Neural progenitor cell (in vitro differentiated cells): ENCODE measurements around the gene MYO1B. TPM values are rescaled to one million over a fixed set of nuclear protein-coding genes. Genes with fewer than 3 reads are reported as not detected.

Experiments used
- DNase-seq: peaks from one replicate; pipeline ENCODE4 v3.0.0-alpha.2; 2016; ENCODE audit warnings: low spot score
- H2AFZ ChIP-seq: fragments of 200-600 bp; sonication (generic); replicated peaks from 2 replicates; pipeline ENCODE4 v1.6.1; 2016; ENCODE audit warnings: antibody characterized with exemption
- H3F3A ChIP-seq: fragments of 200-600 bp; sonication (generic); 2 replicates; pipeline ENCODE4 v1.6.1; 2016; ENCODE audit warnings: antibody characterized with exemption, low read depth
- H3K27ac ChIP-seq: fragments of 200-600 bp; sonication (generic); 2 replicates; pipeline ENCODE4 v1.5.1; 2016; ENCODE audit warnings: mild to moderate bottlenecking
- H3K27me3 ChIP-seq: fragments of 200-600 bp; sonication (generic); 2 replicates; pipeline ENCODE4 v1.6.1; 2016; ENCODE audit warnings: mild to moderate bottlenecking, moderate library complexity
- H3K36me3 ChIP-seq: fragments of 200-600 bp; sonication (generic); 2 replicates; pipeline ENCODE4 v1.5.1; 2016
- H3K4me1 ChIP-seq: fragments of 200-600 bp; sonication (generic); 2 replicates; pipeline ENCODE4 v1.6.1; 2016; ENCODE audit warnings: mixed run types
- H3K4me2 ChIP-seq: fragments of 200-600 bp; sonication (generic); 2 replicates; pipeline ENCODE4 v1.6.1; 2016
- H3K4me3 ChIP-seq: fragments of 200-600 bp; sonication (generic); 2 replicates; pipeline ENCODE4 v1.5.1; 2016
- H3K79me2 ChIP-seq: fragments of 200-600 bp; sonication (generic); 2 replicates; pipeline ENCODE4 v1.6.1; 2016; ENCODE audit warnings: low read depth
- H3K9ac ChIP-seq: fragments of 200-600 bp; sonication (generic); 2 replicates; pipeline ENCODE4 v1.6.1; 2016
- H3K9me3 ChIP-seq: fragments of 200-600 bp; sonication (generic); 2 replicates; pipeline ENCODE4 v1.5.1; 2016; ENCODE audit warnings: low read depth
- H4K20me1 ChIP-seq: fragments of 200-600 bp; sonication (generic); 2 replicates; pipeline ENCODE4 v1.6.1; 2016; ENCODE audit warnings: low read depth
- H3K27ac Mint-ChIP-seq: 3 replicates; pipeline ENCODE4 v1.8.0; 2021; ENCODE audit warnings: mixed read lengths
- H3K27me3 Mint-ChIP-seq: 2 replicates; pipeline ENCODE4 v1.8.0; 2022; ENCODE audit warnings: low read depth, mild to moderate bottlenecking, inconsistent platforms, moderate library complexity, mixed read lengths; ENCODE audit not compliant: insufficient read depth
- H3K36me3 Mint-ChIP-seq: 3 replicates; pipeline ENCODE4 v1.8.0; 2021; ENCODE audit warnings: mixed read lengths
- H3K4me1 Mint-ChIP-seq: 3 replicates; pipeline ENCODE4 v1.8.0; 2021; ENCODE audit warnings: mixed read lengths
- H3K4me3 Mint-ChIP-seq: 3 replicates; pipeline ENCODE4 v1.8.0; 2021; ENCODE audit warnings: mild to moderate bottlenecking, moderate library complexity, mixed read lengths
- H3K9me3 Mint-ChIP-seq: 3 replicates; pipeline ENCODE4 v1.8.0; 2020; ENCODE audit warnings: mixed read lengths
- EZH2 ChIP-seq: fragments of 200-600 bp; sonication (generic); IDR thresholded peaks from 2 replicates; pipeline ENCODE4 v1.6.1; 2017; ENCODE audit warnings: antibody characterized with exemption, mild to moderate bottlenecking, moderate library complexity
- EZH2phosphoT487 ChIP-seq: fragments of 200-600 bp; sonication (generic); IDR thresholded peaks from 2 replicates; pipeline ENCODE4 v1.6.1; 2017; ENCODE audit warnings: antibody characterized with exemption
- total RNA-seq: library from RNA; depleted of rRNA; stranded (reverse); fragments of >200 nt; gene quantifications from 2 replicates; pipeline ENCODE4 v1.2.3, GENCODE V29; 2015; ENCODE audit warnings: low replicate concordance
- TF ChIP-seq, protein P1 (sequence below): fragments of 200-600 bp; sonication (generic); IDR thresholded peaks from 2 replicates; pipeline ENCODE4 v1.5.1; 2017; ENCODE audit warnings: antibody characterized with exemption, mild to moderate bottlenecking

The MYO1B gene
- total RNA-seq, 1 donor from 2014 or later: 88.0 TPM

GRCh38 chr2:191268596-191268995 is 23.4 kb downstream of the MYO1B start:
- H3K9me3 Mint-ChIP-seq: peaks cover 15% of the 10 kb centered on the region
- Histone ChIP-seq H3F3A (peaks cover 15% of the 10 kb centered on the region), H3K9ac (no peak overlapping the region), H3K4me2 (no peak overlapping the region), H3K9me3 (no peaks in the 10 kb centered on the region), H2AFZ (no peak overlapping the region), H4K20me1 (peaks cover 16% of the 10 kb centered on the region), H3K27ac (no peak overlapping the region), H3K79me2 (peaks cover 100% of the 10 kb centered on the region), H3K4me1 (peaks cover 33% of the 10 kb centered on the region), H3K27me3 (no peaks in the 10 kb centered on the region), H3K4me3 (no peak overlapping the region), H3K36me3 (no peaks in the 10 kb centered on the region)
- H3K4me1 Mint-ChIP-seq: peaks cover 41% of the 10 kb centered on the region
- peaks cover 29% of the 10 kb centered on the region for H3K36me3 Mint-ChIP-seq
- no peaks in the 10 kb centered on the region for H3K27me3 Mint-ChIP-seq
- H3K4me3 Mint-ChIP-seq: no peak overlapping the region
- H3K27ac Mint-ChIP-seq: no peak overlapping the region
- no peak for DNase-seq
- TF ChIP-seq EZH2phosphoT487: no peak
- TF ChIP-seq, protein P1, sequence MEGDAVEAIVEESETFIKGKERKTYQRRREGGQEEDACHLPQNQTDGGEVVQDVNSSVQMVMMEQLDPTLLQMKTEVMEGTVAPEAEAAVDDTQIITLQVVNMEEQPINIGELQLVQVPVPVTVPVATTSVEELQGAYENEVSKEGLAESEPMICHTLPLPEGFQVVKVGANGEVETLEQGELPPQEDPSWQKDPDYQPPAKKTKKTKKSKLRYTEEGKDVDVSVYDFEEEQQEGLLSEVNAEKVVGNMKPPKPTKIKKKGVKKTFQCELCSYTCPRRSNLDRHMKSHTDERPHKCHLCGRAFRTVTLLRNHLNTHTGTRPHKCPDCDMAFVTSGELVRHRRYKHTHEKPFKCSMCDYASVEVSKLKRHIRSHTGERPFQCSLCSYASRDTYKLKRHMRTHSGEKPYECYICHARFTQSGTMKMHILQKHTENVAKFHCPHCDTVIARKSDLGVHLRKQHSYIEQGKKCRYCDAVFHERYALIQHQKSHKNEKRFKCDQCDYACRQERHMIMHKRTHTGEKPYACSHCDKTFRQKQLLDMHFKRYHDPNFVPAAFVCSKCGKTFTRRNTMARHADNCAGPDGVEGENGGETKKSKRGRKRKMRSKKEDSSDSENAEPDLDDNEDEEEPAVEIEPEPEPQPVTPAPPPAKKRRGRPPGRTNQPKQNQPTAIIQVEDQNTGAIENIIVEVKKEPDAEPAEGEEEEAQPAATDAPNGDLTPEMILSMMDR: no peak

DNA sequence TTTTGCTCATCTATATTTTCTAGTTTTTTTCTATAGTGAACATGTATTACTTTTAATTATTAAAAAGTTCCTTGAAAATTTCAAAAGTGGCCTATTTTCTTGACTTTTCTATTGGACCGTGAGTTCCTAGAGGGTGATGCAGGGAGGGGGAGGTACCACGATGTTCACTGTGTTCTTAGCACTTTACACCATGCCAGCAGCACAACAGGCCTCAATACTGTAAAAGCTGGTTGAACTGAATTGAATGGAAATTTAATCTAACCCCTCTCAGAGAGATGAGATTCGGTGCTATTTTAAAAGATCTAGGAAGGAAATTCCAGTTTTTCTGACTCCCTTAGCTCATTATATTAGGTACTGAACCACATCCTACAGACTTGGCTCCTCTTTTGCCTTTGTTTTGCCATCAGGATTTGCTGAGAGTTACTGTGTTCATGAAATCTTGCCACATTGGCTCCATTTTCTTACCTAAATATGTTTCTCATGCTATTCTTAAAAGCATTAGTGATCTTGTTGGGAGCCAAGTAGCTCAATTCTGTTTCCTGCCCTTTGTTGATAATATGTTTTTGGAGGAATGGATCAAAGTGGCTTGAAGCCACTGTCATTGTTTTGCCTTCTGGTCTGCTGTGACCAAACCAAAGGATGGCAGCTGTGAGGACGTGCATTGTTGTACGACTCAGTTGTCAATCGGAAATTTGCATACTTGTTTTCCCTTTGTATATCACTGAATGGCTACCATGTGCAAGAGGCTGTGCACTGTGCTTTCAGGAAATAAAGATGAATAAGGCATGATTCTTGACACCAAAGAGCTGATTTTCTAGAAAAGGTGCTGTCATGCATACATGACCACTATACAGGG is 25.3 kb downstream of the MYO1B start:
- DNase-seq: peak; percentile 73
- H3F3A ChIP-seq: peaks cover 15% of the 10 kb centered on the region
- peaks cover 22% of the 10 kb centered on the region for H3K4me1 ChIP-seq
- peak overlapping the region; percentile 82 for H3K27ac Mint-ChIP-seq
- H3K4me3 Mint-ChIP-seq: peak overlapping the region; percentile 7
- H3K27me3 ChIP-seq: no peaks in the 10 kb centered on the region
- peaks cover 100% of the 10 kb centered on the region for H3K79me2 ChIP-seq
- H3K36me3 Mint-ChIP-seq: peaks cover 29% of the 10 kb centered on the region
- TF ChIP-seq, protein P1: no peak
- TF ChIP-seq EZH2: no peak
- TF ChIP-seq EZH2phosphoT487: no peak
- peaks cover 23% of the 10 kb centered on the region for H4K20me1 ChIP-seq
- peak overlapping the region; percentile 0 for H3K4me3 ChIP-seq
- H3K9ac ChIP-seq: no peak overlapping the region
- H3K9me3 Mint-ChIP-seq: peaks cover 15% of the 10 kb centered on the region
- no peaks in the 10 kb centered on the region for H3K9me3 ChIP-seq
- H3K4me1 Mint-ChIP-seq: peaks cover 41% of the 10 kb centered on the region
- H2AFZ ChIP-seq: no peak overlapping the region
- peak overlapping the region; percentile 50 for H3K4me2 ChIP-seq
- H3K27me3 Mint-ChIP-seq: no peaks in the 10 kb centered on the region
- H3K27ac ChIP-seq: peak overlapping the region; percentile 90
- no peaks in the 10 kb centered on the region for H3K36me3 ChIP-seq

- Histone ChIP-seq H4K20me1 (peaks cover 23% of the 10 kb centered on the region), H3K4me1 (peaks cover 18% of the 10 kb centered on the region), H3K27ac (no peak overlapping the region), H3K9me3 (no peaks in the 10 kb centered on the region), H3F3A (peaks cover 15% of the 10 kb centered on the region), H3K36me3 (no peaks in the 10 kb centered on the region), H2AFZ (no peak overlapping the region), H3K79me2 (peaks cover 98% of the 10 kb centered on the region), H3K4me2 (no peak overlapping the region), H3K9ac (no peak overlapping the region), H3K27me3 (no peaks in the 10 kb centered on the region), H3K4me3 (no peak overlapping the region)
- Mint-ChIP-seq H3K4me1 (peaks cover 35% of the 10 kb centered on the region), H3K27me3 (no peaks in the 10 kb centered on the region), H3K27ac (no peak overlapping the region), H3K4me3 (no peak overlapping the region), H3K36me3 (peaks cover 33% of the 10 kb centered on the region), H3K9me3 (peaks cover 11% of the 10 kb centered on the region)
- TF ChIP-seq, protein P1: no peak
- no peak for TF ChIP-seq EZH2
- no peak for TF ChIP-seq EZH2phosphoT487
- no peak for DNase-seq
Measured at GRCh38 chr2:191272064-191272463, 26.9 kb downstream of the MYO1B start.
